Duodenal mucosa (tissue), 2 donors: ENCODE data around the gene USP17L11.
"Not testable (repeated sequence)": the region's sequence is repeated elsewhere in the genome, so short reads cannot be mapped to it uniquely, and the experiment has no call there.

Source experiments
- H3K27ac ChIP-seq: one replicate; pipeline ENCODE4 v1.7.0; 2013; ENCODE audit warnings: low read depth, low read length
- H3K27me3 ChIP-seq, 2 donors: one replicate each; pipeline ENCODE4 v1.7.0; 2013; ENCODE audit warnings: low read length in 2 of 2, control low read depth in 1 of 2; ENCODE audit not compliant: insufficient read depth in 2 of 2, control insufficient read depth in 1 of 2
- H3K36me3 ChIP-seq, 2 donors: one replicate each; pipeline ENCODE4 v1.7.0; 2013; ENCODE audit warnings: low read length in 2 of 2, control low read depth in 1 of 2; ENCODE audit not compliant: insufficient read depth in 2 of 2, control insufficient read depth in 1 of 2
- H3K4me1 ChIP-seq, 2 donors: one replicate each; pipeline ENCODE4 v1.7.0; 2013; ENCODE audit warnings: low read length in 2 of 2, control low read depth in 1 of 2; ENCODE audit not compliant: insufficient read depth in 2 of 2, control insufficient read depth in 1 of 2
- H3K4me3 ChIP-seq, 2 donors: one replicate each; pipeline ENCODE4 v1.7.0; 2013; ENCODE audit warnings: low read length in 2 of 2, low read depth in 1 of 2
- H3K9ac ChIP-seq, 2 donors: one replicate each; pipeline ENCODE4 v1.7.0; 2013; ENCODE audit warnings: low read length in 2 of 2, low read depth in 1 of 2
- H3K9me3 ChIP-seq, 2 donors: one replicate each; pipeline ENCODE4 v1.7.0; 2013; ENCODE audit warnings: low read length in 2 of 2, control low read depth in 1 of 2; ENCODE audit not compliant: control insufficient read depth in 1 of 2

USP17L11 gene

GRCh38 chr4:9243579-9243978, 28.4 kb downstream of the USP17L11 start, which contains the start of gene USP17L17:
Gene USP17L17, plus strand, starts transcription at chr4:9243879. Its CDS starts 0 bp downstream, at chr4:9243879.
- H3K4me3 ChIP-seq, H3K36me3 ChIP-seq: not testable (repeated sequence)

GRCh38 chr4:9247953-9248680, 32.9 kb downstream of the USP17L11 start, which contains the start of gene USP17L18:
Gene USP17L18, plus strand, starts transcription at chr4:9248630. Its CDS starts 0 bp downstream, at chr4:9248630.
- not testable (repeated sequence) for H3K4me3 ChIP-seq, H3K9me3 ChIP-seq, H3K9ac ChIP-seq, H3K36me3 ChIP-seq, H3K4me1 ChIP-seq, H3K27me3 ChIP-seq, H3K27ac ChIP-seq

More at GRCh38 chr4:9243579-9243978, 28.4 kb downstream of the USP17L11 start, which contains the start of gene USP17L17:
- not testable (repeated sequence) for H3K9me3 ChIP-seq, H3K9ac ChIP-seq, H3K4me1 ChIP-seq, H3K27ac ChIP-seq, H3K27me3 ChIP-seq

DNA sequence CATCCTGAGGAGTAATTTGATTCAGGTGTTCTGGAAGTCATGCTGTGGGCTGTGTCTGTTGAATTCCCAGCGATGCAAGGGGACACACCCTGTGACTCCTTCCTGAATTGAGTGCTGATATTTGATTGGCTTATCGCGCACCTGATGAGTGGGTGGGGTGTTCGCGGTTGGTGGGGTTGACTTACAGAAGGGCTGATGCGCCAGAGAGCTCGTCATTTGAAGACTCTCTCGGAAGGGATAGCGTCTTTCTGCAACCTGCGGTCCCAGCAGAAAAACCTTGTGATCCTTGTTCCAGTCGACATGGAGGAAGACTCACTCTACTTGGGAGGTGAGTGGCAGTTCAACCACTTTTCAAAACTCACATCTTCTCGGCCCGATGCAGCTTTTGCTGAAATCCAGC, 37.9 kb downstream of the USP17L11 start, which contains the start of gene USP17L19:
TSS of gene USP17L19 (plus strand) at position 301 of the 400 bp plus-strand sequence. CDS start at position 301, 0 bp downstream.
- H3K4me1 ChIP-seq, H3K9me3 ChIP-seq, H3K27me3 ChIP-seq: not testable (repeated sequence)

DNA sequence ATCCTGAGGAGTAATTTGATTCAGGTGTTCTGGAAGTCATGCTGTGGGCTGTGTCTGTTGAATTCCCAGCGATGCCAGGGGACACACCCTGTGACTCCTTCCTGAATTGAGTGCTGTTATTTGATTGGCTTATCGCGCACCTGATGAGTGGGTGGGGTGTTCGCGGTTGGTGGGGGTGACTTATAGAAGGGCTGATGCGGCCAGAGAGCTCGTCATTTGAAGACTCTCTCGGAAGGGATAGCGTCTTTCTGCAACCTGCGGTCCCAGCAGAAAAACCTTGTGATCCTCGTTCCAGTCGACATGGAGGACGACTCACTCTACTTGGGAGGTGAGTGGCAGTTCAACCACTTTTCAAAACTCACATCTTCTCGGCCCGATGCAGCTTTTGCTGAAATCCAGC, 42.6 kb downstream of the USP17L11 start, which contains the start of gene USP17L20:
TSS of gene USP17L20 (plus strand) at position 301 of the 400 bp plus-strand sequence. CDS start at position 301, 0 bp downstream.
- not testable (repeated sequence) for H3K4me1 ChIP-seq, H3K27ac ChIP-seq, H3K27me3 ChIP-seq, H3K9ac ChIP-seq, H3K9me3 ChIP-seq, H3K36me3 ChIP-seq, H3K4me3 ChIP-seq

More for the DNA sequence above, 37.9 kb downstream of the USP17L11 start, which contains the start of gene USP17L19:
- H3K27ac ChIP-seq, H3K9ac ChIP-seq, H3K36me3 ChIP-seq, H3K4me3 ChIP-seq: not testable (repeated sequence)

DNA sequence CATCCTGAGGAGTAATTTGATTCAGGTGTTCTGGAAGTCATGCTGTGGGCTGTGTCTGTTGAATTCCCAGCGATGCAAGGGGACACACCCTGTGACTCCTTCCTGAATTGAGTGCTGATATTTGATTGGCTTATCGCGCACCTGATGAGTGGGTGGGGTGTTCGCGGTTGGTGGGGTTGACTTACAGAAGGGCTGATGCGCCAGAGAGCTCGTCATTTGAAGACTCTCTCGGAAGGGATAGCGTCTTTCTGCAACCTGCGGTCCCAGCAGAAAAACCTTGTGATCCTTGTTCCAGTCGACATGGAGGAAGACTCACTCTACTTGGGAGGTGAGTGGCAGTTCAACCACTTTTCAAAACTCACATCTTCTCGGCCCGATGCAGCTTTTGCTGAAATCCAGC, 47.4 kb downstream of the USP17L11 start, which contains the start of gene USP17L21:
TSS of gene USP17L21 (plus strand) at position 301 of the 400 bp plus-strand sequence. CDS start at position 301, 0 bp downstream.
- H3K4me3 ChIP-seq, H3K4me1 ChIP-seq, H3K27me3 ChIP-seq, H3K9me3 ChIP-seq, H3K36me3 ChIP-seq, H3K27ac ChIP-seq, H3K9ac ChIP-seq: not testable (repeated sequence)
